Activated naive CD4-positive, alpha-beta T cell treated with anti-CD3 and anti-CD28 coated beads for 36 hours (primary cell): ENCODE data around the gene NPR2. TPM values are rescaled to one million over a fixed set of nuclear protein-coding genes. Genes with fewer than 3 reads are reported as not detected.
A peak's percentile ranks its signal among the peaks of the same experiment; 100 is the strongest.

Experiments used
- CTCF ChIA-PET: fragments of 350-600 bp; sonication (Branson Sonifier 250); formaldehyde crosslinking; loops from one replicate; lab custom pipeline; 2021; ENCODE audit warnings: antibody characterized with exemption; lab: Charles Lee
- DNase-seq: peaks from one replicate; pipeline ENCODE4 v3.0.0-alpha.2; 2020
- H3K27ac Mint-ChIP-seq: one replicate; pipeline ENCODE4 v1.8.0; 2021; ENCODE audit warnings: mild to moderate bottlenecking, mixed read lengths
- H3K27me3 Mint-ChIP-seq: one replicate; pipeline ENCODE4 v1.8.0; 2021; ENCODE audit warnings: low read depth, mixed read lengths
- H3K36me3 Mint-ChIP-seq: one replicate; pipeline ENCODE4 v1.8.0; 2021; ENCODE audit warnings: low read depth, mixed read lengths
- H3K4me1 Mint-ChIP-seq: one replicate; pipeline ENCODE4 v1.8.0; 2021; ENCODE audit warnings: low read depth, mixed read lengths
- H3K4me3 Mint-ChIP-seq: one replicate; pipeline ENCODE4 v1.8.0; 2021; ENCODE audit warnings: mild to moderate bottlenecking, moderate library complexity, mixed read lengths
- H3K9me3 Mint-ChIP-seq: one replicate; pipeline ENCODE4 v1.8.0; 2021; ENCODE audit warnings: mixed read lengths
- intact Hi-C: fragments of 100-400 bp; cut with micrococcal nuclease; formaldehyde crosslinking; loops from one replicate; pipeline ENCODE4 v1.15.1; 2023
- total RNA-seq, 2 experiments: library from RNA; stranded (reverse); gene quantifications; one replicate each; pipeline ENCODE4 v1.2.3, GENCODE V29; 2021

Gene NPR2
- total RNA-seq, 2 experiments from 2014 or later, result 3.6 to 5.5 TPM

DNA sequence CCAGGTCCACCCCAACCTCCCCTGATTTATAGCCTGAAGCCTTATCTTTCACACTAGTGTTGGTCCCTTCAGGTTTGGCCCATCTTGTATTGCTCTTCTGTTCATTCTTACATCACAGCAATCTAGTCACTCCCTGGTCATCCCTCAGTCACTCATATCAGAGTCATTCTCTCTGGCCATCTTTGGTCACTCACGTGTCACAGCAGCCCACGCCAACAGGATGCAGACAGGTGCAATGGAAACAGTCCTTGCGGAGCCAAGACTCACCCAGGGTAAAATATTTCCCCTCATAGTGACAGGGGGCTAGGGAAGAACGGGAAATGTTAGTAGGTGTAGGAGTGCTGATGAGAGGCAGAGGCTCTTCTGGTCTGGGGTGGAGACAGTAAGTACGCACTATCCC lies 37.9 kb upstream of the NPR2 start:
- H3K36me3 Mint-ChIP-seq, result peaks cover 8% of the 10 kb centered on the region
- no peak overlapping the region for H3K4me3 Mint-ChIP-seq
- H3K9me3 Mint-ChIP-seq, result no peaks in the 10 kb centered on the region
- intact Hi-C loops, result no loop called here
- H3K27ac Mint-ChIP-seq, result no peak overlapping the region
- H3K4me1 Mint-ChIP-seq, result peaks cover 23% of the 10 kb centered on the region
- H3K27me3 Mint-ChIP-seq, result no peaks in the 10 kb centered on the region
- CTCF ChIA-PET, result interaction anchor here (0.6 to 3.8 kb wide), 4 partner anchors 18 to 136 kb away, joined by 3 to 32 read pairs (median 10); no protein-coding TSS in a partner anchor
- DNase-seq, result no peak

DNA sequence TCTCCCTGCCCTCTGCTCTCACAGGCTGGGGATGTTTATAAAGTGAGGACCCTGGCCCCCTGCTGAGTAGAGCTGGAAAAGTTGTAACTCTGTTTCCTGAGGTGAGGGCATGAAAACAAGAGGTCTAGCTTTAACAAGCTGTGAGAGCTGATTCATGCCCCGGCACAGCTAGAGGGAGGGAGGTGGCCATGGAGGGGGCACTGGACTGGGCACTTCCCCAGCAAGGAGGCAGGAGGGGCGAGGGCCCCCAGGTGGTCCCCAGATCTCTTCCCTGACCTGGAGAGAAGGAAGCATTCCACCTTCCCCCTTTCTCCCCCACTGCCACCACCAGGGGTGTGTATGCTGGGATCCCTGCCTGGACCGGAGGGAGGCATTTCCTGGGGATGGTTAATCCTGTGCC lies 37.1 kb upstream of the NPR2 start, which contains the start of gene MSMP:
Gene MSMP (minus strand): TSS at position 13 of the 400 bp plus-strand sequence. CDS start 147 bp downstream, outside the sequence.
- Mint-ChIP-seq H3K9me3 (no peaks in the 10 kb centered on the region), H3K4me1 (peaks cover 30% of the 10 kb centered on the region), H3K27ac (no peak within 1 kb of the TSS), H3K27me3 (no peaks in the 10 kb centered on the region), H3K4me3 (no peak within 1 kb of the TSS), H3K36me3 (peaks cover 8% of the 10 kb centered on the region)
- CTCF ChIA-PET, result interaction anchor here (1.8 to 3.8 kb wide), 2 partner anchors 19 to 58 kb away, joined by 6 to 32 read pairs; no protein-coding TSS in a partner anchor
- no peak for DNase-seq
- intact Hi-C loops, result no loop called here

DNA sequence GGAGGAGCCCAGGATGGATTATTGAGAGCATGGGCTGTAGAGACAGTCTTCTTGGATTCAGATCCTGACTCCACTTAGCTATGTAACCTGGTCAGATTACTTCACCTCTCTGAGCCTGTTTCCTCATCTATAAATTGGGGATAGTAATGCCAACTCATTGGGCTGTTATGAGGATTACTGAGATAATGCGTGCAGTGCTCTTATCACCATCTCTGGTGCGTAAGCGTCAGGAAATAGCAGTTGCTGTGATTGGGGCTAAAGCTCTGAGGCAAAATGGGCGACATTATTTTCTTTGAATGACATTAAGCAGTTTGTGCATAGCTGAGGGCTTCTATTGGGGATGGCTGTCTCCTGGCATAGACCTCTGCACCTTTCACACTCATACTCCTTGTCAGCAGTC lies 36.3 kb upstream of the NPR2 start:
- DNase-seq, result no peak
- Mint-ChIP-seq H3K4me1 (peaks cover 34% of the 10 kb centered on the region), H3K27ac (no peak overlapping the region), H3K9me3 (no peaks in the 10 kb centered on the region), H3K36me3 (peaks cover 8% of the 10 kb centered on the region), H3K4me3 (no peak overlapping the region), H3K27me3 (no peaks in the 10 kb centered on the region)
- CTCF ChIA-PET, result interaction anchor here (0.6 to 3.8 kb wide), 2 partner anchors 20 to 57 kb away, joined by 3 to 32 read pairs; partner anchors contain the start of gene SPAG8
- intact Hi-C loops, result no loop called here

DNA sequence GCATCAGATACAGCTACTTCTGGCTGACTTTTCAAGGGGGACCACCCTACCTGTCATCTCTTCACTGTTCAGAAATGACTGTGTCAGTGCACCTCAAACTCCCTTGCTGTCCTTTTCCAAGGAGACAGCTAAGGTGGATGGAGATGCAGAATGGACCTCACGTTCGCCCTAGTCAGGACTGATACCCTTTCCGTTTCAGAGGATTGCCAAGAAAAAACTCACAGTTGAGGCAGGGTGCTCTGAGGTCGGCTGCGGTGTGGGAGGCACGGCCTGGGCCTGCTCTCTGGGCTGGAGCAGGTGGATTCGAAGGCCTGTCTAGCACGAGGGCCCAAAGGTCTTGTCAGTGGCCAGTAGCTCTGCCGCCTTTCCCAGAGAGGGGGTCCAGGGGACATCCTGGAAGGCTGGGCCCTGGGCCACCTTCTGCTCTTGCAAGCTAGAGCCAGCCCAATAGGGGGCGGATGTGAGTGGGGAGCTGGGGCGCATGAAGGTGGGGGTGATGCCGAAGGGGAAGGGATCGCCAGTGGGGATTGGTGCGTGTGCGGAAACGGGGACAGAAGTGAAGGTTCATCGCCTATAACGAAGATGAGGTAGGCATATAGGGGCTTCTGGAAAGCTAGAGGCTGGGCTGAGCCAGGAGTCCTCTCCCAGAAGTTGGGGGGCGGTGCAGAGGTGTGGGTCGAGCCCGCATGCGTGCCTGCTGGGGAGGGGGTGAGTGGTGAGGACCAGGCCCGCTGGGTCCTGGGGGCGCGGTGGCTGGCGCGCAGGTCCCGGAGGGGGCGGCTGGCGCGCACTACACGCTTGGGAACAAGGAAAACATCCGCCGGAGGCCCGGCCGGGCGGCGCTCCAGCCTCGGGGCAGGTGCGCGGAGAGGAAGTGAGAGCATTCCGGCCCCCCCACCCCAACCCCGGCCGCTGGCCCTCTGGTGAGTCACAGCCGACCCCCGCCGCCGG lies 34.8 kb upstream of the NPR2 start:
- no peaks in the 10 kb centered on the region for H3K9me3 Mint-ChIP-seq
- intact Hi-C loops, result loop anchor here (1.0 to 2.0 kb wide), 3 partner anchors 24 to 72 kb away; partner anchors contain the start of genes CREB3, FAM221B, HINT2 and TLN1
- H3K27me3 Mint-ChIP-seq, result no peaks in the 10 kb centered on the region
- H3K27ac Mint-ChIP-seq, result peak overlapping the region; percentile 95
- peak overlapping the region; percentile 94 for H3K4me3 Mint-ChIP-seq
- H3K4me1 Mint-ChIP-seq, result peaks cover 33% of the 10 kb centered on the region
- peaks cover 11% of the 10 kb centered on the region for H3K36me3 Mint-ChIP-seq
- CTCF ChIA-PET, result interaction anchor here (0.6 to 3.8 kb wide), 17 partner anchors 9 to 151 kb away, joined by 3 to 32 read pairs (median 4); partner anchors contain the start of genes CREB3, GBA2, RGP1 and TLN1
- DNase-seq, result peak; percentile 92

DNA sequence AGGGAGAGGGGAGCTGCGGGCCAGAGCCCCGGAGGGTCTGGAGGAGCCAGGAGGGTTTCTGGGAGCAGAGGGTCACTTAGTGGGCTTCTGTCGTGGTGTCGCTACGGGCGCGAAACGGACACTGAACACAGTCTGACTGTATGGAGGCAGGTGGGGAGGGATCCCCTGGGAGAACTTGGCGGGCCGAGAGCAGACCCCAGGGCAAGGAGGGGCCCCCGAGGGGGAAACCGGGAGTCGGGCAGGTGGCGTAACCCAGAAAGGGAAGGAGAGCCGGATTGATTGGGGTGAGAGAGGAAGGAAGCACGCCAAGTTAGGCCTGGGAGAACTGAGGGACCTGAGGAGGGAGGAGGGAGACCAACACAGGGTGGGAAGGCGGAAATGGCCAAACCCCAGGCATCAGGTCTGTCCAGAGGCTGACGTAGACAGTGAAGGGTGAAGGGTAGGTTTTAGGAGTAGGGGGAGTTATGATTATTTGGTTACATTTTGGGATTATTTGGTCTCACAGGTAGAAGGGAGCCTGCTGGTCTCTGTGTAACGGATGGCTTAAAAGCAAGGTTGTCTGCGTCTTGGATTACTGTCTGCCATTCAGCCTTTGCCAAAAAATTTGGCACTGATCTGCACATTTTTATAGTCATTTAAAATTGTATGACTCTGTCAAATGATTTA lies 34.0 kb upstream of the NPR2 start:
- DNase-seq, result peak; percentile 34
- no peaks in the 10 kb centered on the region for H3K9me3 Mint-ChIP-seq

DNA sequence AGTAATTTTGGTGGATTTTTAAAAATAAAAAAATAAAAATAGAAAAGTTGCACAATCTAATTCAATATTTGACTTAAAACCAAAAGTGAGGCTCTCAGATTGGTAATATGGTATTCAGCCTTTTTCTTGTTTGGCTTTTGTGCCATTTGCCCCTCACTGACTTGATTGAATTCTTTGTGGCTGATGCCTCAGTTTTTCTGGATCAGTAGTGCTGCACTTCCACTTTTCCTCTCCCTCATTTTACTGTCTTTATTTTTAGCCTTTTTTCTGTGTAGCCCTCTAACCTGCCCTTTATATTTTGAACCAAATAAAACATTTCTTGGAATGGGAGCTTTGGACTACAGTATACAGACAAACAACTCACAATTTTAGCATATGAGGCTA lies 33.5 kb upstream of the NPR2 start:
- H3K9me3 Mint-ChIP-seq, result no peaks in the 10 kb centered on the region
- peaks cover 7% of the 10 kb centered on the region for H3K36me3 Mint-ChIP-seq
- peak overlapping the region; percentile 94 for H3K4me3 Mint-ChIP-seq
- CTCF ChIA-PET, result interaction anchor here (1.7 kb wide), 1 partner anchor 32 kb away, joined by 7 read pairs; no protein-coding TSS in a partner anchor
- H3K4me1 Mint-ChIP-seq, result peaks cover 37% of the 10 kb centered on the region
- H3K27ac Mint-ChIP-seq, result peak overlapping the region; percentile 20
- intact Hi-C loops, result loop anchor here (2.0 kb wide), 2 partner anchors 57 to 71 kb away; partner anchors contain the start of genes FAM221B, HINT2 and TMEM8B
- H3K27me3 Mint-ChIP-seq, result no peaks in the 10 kb centered on the region
- no peak for DNase-seq

More for the DNA sequence above, 34.0 kb upstream of the NPR2 start:
- Mint-ChIP-seq H3K4me3 (peak overlapping the region; percentile 94), H3K36me3 (peaks cover 9% of the 10 kb centered on the region), H3K4me1 (peaks cover 37% of the 10 kb centered on the region), H3K27me3 (no peaks in the 10 kb centered on the region), H3K27ac (peak overlapping the region; percentile 95)
- intact Hi-C loops, result loop anchor here (2.0 kb wide), 2 partner anchors 57 to 71 kb away; partner anchors contain the start of genes FAM221B, HINT2 and TMEM8B
- CTCF ChIA-PET, result interaction anchor here (0.6 to 3.8 kb wide), 14 partner anchors 10 to 152 kb away, joined by 3 to 32 read pairs (median 4); partner anchors contain the start of genes CREB3, GBA2, RGP1 and TLN1

DNA sequence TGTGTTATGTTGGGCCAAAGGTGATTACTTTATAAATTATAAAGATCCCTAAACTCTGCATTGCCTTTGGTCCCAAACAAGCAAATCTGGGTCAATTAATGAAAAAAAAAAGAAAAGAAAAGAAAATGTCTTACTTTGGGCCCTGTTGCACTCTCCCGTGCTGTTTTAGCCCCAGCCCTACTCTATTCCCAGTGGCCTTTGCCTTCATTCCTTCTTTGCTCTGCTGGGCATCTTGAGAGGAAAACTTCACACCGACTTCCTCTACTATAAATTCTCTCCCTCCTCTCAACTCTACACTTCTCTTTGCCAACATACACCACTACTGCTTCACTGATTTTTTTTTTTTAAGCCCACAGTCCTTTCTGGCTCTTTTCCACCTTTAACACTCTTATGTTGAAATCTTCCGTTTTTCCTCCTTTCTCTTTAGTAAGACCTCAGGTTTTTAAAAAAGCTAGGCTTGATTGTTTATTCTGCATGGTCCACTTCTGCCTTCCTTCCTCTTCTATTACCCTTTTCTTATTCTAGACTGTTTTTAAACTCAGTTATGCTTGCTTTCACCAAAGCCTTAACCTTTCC lies 32.8 kb upstream of the NPR2 start:
- Mint-ChIP-seq H3K36me3 (peaks cover 9% of the 10 kb centered on the region), H3K27me3 (no peaks in the 10 kb centered on the region), H3K27ac (peak overlapping the region; percentile 0), H3K4me1 (peaks cover 39% of the 10 kb centered on the region), H3K9me3 (no peaks in the 10 kb centered on the region), H3K4me3 (peak overlapping the region; percentile 59)
- DNase-seq, result no peak
- CTCF ChIA-PET, result interaction anchor here (1.2 kb wide), 1 partner anchor 67 kb away, joined by 3 read pairs; no protein-coding TSS in a partner anchor
- intact Hi-C loops, result no loop called here

DNA sequence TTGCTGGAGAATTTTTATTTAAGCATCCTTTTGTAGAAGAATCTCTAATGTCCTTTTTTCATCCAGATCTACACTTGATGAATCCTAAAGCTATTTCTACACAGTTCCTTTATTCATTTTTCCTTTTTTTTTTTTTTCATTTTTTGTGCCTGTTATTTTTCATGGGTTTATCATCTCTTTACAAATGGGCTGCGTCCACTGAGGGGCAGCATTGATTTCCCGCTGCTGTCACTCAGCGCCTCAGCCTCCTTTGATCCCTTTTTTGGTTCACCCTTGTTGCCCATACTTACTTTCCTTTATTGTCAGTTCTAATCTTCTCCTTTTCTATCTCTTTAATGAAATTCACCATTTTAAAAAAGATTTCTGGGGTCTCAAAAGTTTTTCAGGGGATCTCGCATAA lies 31.6 kb upstream of the NPR2 start:
- H3K36me3 Mint-ChIP-seq, result peaks cover 8% of the 10 kb centered on the region
- CTCF ChIA-PET, result interaction anchor here (0.6 to 1.8 kb wide), 4 partner anchors 9 to 66 kb away, joined by 3 to 5 read pairs (median 4); no protein-coding TSS in a partner anchor
- H3K4me1 Mint-ChIP-seq, result peaks cover 39% of the 10 kb centered on the region
- H3K27me3 Mint-ChIP-seq, result no peaks in the 10 kb centered on the region
- intact Hi-C loops, result no loop called here
- H3K9me3 Mint-ChIP-seq, result no peaks in the 10 kb centered on the region
- no peak for DNase-seq
- no peak overlapping the region for H3K27ac Mint-ChIP-seq
- no peak overlapping the region for H3K4me3 Mint-ChIP-seq

DNA sequence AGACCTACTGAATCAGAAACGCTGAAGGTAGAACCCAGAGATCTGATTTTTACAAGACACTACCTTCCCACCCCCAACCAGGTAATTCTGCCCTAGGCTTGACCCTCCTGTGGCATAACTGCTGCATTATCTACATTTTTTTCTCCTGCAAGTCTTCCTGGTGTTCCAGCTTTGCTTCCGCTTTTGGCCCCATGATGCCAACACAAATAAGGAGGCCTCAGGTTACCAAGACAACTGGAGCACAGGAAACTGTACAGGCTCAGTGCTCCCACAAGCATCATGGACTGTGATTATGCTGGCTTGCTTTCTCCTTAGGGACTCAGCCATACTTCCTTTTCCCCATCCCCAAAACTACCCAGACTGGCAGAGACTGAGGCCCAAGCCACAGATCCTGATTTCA lies 30.7 kb upstream of the NPR2 start:
- Mint-ChIP-seq H3K9me3 (no peaks in the 10 kb centered on the region), H3K36me3 (peaks cover 8% of the 10 kb centered on the region), H3K4me1 (peaks cover 39% of the 10 kb centered on the region), H3K4me3 (no peak overlapping the region), H3K27me3 (no peaks in the 10 kb centered on the region), H3K27ac (no peak overlapping the region)
- no peak for DNase-seq
- CTCF ChIA-PET, result interaction anchor here (0.9 to 1.8 kb wide), 5 partner anchors 8 to 30 kb away, joined by 3 to 5 read pairs (median 3); partner anchors contain the start of gene RGP1
- intact Hi-C loops, result no loop called here

DNA sequence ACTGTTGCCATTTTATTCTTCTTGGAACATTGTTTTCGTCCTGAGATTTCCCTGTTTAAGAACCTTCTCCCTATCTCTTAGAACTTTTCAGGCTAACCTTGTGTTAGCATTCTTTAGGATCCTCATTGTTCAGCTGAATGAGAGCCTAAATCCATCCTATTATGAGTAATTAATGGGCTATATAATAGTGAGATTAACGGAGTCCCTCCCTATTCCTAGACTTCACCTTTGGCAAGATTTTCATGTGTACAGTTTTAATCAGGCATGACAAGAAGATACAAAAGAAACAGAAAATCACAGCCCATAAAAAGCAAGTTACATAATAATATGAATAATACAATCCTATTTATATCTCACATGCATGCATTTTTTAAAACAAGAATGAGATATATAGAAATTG lies 28.2 kb upstream of the NPR2 start:
- no peak overlapping the region for H3K4me3 Mint-ChIP-seq
- DNase-seq, result no peak
- peaks cover 8% of the 10 kb centered on the region for H3K36me3 Mint-ChIP-seq
- intact Hi-C loops, result no loop called here
- no peaks in the 10 kb centered on the region for H3K27me3 Mint-ChIP-seq
- H3K9me3 Mint-ChIP-seq, result no peaks in the 10 kb centered on the region
- peaks cover 28% of the 10 kb centered on the region for H3K4me1 Mint-ChIP-seq
- CTCF ChIA-PET, result interaction anchor here (0.5 to 2.3 kb wide), 8 partner anchors 12 to 303 kb away, joined by 3 to 6 read pairs (median 3); no protein-coding TSS in a partner anchor
- no peak overlapping the region for H3K27ac Mint-ChIP-seq

DNA sequence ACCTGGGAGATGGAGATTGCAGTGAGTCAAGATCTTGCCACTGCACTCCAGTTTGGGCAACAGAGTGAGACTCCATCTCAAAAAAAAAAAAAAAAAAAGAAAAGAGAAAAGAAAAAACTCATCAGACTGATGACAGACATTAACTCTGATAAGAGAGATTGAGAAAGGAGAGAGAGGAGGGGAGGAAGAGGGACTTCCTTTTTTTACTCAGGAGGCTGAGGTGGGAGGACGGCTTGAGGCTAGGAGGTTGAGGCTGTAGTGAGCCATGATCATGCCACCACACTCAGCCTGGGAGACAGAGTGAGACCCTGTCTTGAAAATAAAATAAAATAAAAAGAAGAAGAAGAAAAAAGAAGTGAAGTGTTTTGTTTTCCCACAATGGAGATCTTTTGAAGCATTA lies 27.6 kb upstream of the NPR2 start:
- no peak overlapping the region for H3K27ac Mint-ChIP-seq
- peaks cover 26% of the 10 kb centered on the region for H3K4me1 Mint-ChIP-seq
- H3K9me3 Mint-ChIP-seq, result no peaks in the 10 kb centered on the region
- H3K36me3 Mint-ChIP-seq, result peaks cover 8% of the 10 kb centered on the region
- intact Hi-C loops, result no loop called here
- no peak for DNase-seq
- no peak overlapping the region for H3K4me3 Mint-ChIP-seq
- CTCF ChIA-PET, result interaction anchor here (0.9 to 2.3 kb wide), 3 partner anchors 27 to 62 kb away, joined by 3 to 6 read pairs (median 3); no protein-coding TSS in a partner anchor
- H3K27me3 Mint-ChIP-seq, result no peaks in the 10 kb centered on the region
